Measurements from ENCODE around the gene AKAP13. TPM values are rescaled to one million over a fixed set of nuclear protein-coding genes. Genes with fewer than 3 reads are reported as not detected.

AKAP13 gene
- total and polyA plus RNA-seq, 2 of the 13 experiments (the other 11 are each of a cell fraction or from before 2014, with no cell fraction given): 6.7 to 27.1 TPM

- no peak for TF ChIP-seq ZNF446 (CRISPR knock-in tag; IDR thresholded peaks at IDR 0.05)
- TF ChIP-seq, protein P1, sequence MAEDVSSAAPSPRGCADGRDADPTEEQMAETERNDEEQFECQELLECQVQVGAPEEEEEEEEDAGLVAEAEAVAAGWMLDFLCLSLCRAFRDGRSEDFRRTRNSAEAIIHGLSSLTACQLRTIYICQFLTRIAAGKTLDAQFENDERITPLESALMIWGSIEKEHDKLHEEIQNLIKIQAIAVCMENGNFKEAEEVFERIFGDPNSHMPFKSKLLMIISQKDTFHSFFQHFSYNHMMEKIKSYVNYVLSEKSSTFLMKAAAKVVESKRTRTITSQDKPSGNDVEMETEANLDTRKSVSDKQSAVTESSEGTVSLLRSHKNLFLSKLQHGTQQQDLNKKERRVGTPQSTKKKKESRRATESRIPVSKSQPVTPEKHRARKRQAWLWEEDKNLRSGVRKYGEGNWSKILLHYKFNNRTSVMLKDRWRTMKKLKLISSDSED (CRISPR knock-in tag; IDR thresholded peaks at IDR 0.05): no peak
- TF ChIP-seq MLLT10 (CRISPR knock-in tag; IDR thresholded peaks at IDR 0.05): no peak
- TF ChIP-seq, protein P2, sequence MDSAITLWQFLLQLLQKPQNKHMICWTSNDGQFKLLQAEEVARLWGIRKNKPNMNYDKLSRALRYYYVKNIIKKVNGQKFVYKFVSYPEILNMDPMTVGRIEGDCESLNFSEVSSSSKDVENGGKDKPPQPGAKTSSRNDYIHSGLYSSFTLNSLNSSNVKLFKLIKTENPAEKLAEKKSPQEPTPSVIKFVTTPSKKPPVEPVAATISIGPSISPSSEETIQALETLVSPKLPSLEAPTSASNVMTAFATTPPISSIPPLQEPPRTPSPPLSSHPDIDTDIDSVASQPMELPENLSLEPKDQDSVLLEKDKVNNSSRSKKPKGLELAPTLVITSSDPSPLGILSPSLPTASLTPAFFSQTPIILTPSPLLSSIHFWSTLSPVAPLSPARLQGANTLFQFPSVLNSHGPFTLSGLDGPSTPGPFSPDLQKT (CRISPR knock-in tag; IDR thresholded peaks at IDR 0.05; ENCODE audit: borderline replicate concordance): no peak
- TF ChIP-seq TARDBP (CRISPR knock-in tag; IDR thresholded peaks at IDR 0.05): no peak
- no peak for TF ChIP-seq SP140L (CRISPR knock-in tag; IDR thresholded peaks at IDR 0.05; ENCODE audit: borderline replicate concordance)
- TF ChIP-seq ZNF142 (CRISPR knock-in tag; IDR thresholded peaks at IDR 0.05): no peak
- TF ChIP-seq JARID2 (CRISPR knock-in tag; IDR thresholded peaks at IDR 0.05; ENCODE audit: insufficient replicate concordance): no peak
- no peak for TF ChIP-seq ZNF761 (CRISPR knock-in tag; conservative IDR thresholded peaks at IDR 0.05)
- no peak for TF ChIP-seq SP4 (CRISPR knock-in tag; IDR thresholded peaks at IDR 0.05)
- no peak for TF ChIP-seq ZIK1 (CRISPR knock-in tag; IDR thresholded peaks at IDR 0.05; ENCODE audit: borderline replicate concordance, low read depth)
- TF ChIP-seq ISX (CRISPR knock-in tag; conservative IDR thresholded peaks at IDR 0.05): no peak
- TF ChIP-seq JUNB (CRISPR knock-in tag; IDR thresholded peaks at IDR 0.05; ENCODE audit: borderline replicate concordance): no peak
- TF ChIP-seq IRF9 (CRISPR knock-in tag; IDR thresholded peaks at IDR 0.05; ENCODE audit: borderline replicate concordance): no peak
- no peak for TF ChIP-seq CBFB (CRISPR knock-in tag; IDR thresholded peaks at IDR 0.05)
Measured at GRCh38 chr15:85404176-85404917, 23.9 kb downstream of the AKAP13 start.

More at GRCh38 chr15:85404176-85404917, 23.9 kb downstream of the AKAP13 start:
- no TSS peak for BruUV-seq (replicated peaks)
- no peak overlapping the region for H3K4me2 ChIP-seq (ENCODE audit: low read depth, low read length)
- WGBS (ENCODE audit: low lambda C conversion rate): 93% methylated on average over 4 of the region's 4 CpGs
- H3K27me3 ChIP-seq (ENCODE audit: control insufficient read depth in 1 of 2, insufficient read depth in 2 of 2, low read length in 2 of 2): no peaks in the 10 kb centered on the region
- DNase-seq (ENCODE audit: low spot score): no peak
- H3K4me3 ChIP-seq (replicated peaks in 1 of 3; ENCODE audit: insufficient read depth in 1 of 3, low read depth in 2 of 3, low read length in 3 of 3): no peak overlapping the region
- ChIA-PET POLR2A (interaction anchor here (1.3 to 2.0 kb wide), 2 partner anchors 11 to 24 kb away, joined by 3 to 5 read pairs; partner anchors contain the start of gene AKAP13), CTCF (ENCODE audit: low intra/inter-chr PET ratio, low total read pairs) (no interaction called here)
- no peaks in the 10 kb centered on the region for H3K9me3 ChIP-seq (ENCODE audit: low read length)
- H3K4me1 ChIP-seq (ENCODE audit: insufficient read depth, low read length): peaks cover 24% of the 10 kb centered on the region
- intact Hi-C loops (cut with micrococcal nuclease; ENCODE audit: unreplicated experiment): no loop called here
- H3K36me3 ChIP-seq (replicated peaks in 1 of 2; ENCODE audit: control insufficient read depth in 1 of 2, insufficient read depth in 2 of 2, low read length in 2 of 2): no peaks in the 10 kb centered on the region
- in situ Hi-C loops (cut with HindIII; ENCODE audit: extremely low pct_ligation_motif_present, low pct_unique_long_range_greater_than_20kb): no loop called here
- no peak for FAIRE-seq
- H3K79me2 ChIP-seq (ENCODE audit: insufficient read depth, low read length): peaks cover 75% of the 10 kb centered on the region
- no peak overlapping the region for H3K9ac ChIP-seq (ENCODE audit: insufficient read depth, low read depth, low read length)
- H3K27ac ChIP-seq (ENCODE audit: extremely low read length, insufficient read depth, low read length): no peak overlapping the region
- H4K20me1 ChIP-seq (ENCODE audit: insufficient read depth, low read length): no peaks in the 10 kb centered on the region
- ATAC-seq: no peak
- no peak overlapping the region for H2AFZ ChIP-seq (ENCODE audit: low read length)
